GM18526 (cell line): ENCODE results near the gene KCNG2.

Experiments used
- POLR2A ChIP-seq: IDR thresholded peaks from 3 replicates; pipeline ENCODE4 v1.6.1; 2011; ENCODE audit not compliant: insufficient read length; ENCODE audit errors: extremely low read depth

KCNG2 gene

DNA sequence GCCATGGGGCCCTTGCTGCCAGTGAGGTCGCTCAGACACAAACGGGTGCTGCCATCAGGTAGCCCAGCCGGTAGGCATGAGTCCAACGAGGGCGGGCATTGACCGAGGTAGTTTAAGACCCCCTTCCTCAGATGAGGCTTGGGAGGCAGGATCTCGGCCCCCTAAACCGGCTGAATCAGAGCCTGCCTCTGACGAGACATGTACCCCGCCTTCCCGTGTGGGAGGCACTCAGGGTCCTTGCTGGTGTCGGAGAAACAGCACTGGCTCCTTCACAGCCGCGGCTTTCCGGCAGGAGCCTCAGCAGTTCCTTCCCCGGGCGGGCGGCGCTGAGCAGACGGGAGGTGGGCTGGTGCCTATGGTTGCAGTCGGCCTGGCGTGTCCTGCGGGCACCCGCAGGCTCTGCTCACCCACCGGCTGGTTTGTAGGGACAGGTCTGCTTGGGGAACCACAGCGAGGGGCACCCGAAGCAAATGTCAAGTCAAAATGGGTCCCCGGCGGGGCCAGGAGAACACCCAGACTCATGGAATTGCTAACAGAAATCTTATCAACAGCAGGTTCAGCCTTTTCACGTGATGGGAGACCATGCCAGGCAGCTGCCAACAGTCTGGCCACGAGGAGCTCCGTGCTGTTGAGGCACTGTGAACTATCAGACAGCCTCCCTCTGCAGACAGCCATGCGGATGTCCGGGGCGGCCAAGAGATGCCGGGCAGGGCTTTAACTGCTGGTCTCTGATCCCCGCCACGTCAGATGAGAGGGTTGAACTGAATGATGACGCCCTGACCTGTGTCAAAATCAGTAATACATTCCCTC lies 2.8 kb downstream of the KCNG2 start:
- TF ChIP-seq POLR2A = no peak

DNA sequence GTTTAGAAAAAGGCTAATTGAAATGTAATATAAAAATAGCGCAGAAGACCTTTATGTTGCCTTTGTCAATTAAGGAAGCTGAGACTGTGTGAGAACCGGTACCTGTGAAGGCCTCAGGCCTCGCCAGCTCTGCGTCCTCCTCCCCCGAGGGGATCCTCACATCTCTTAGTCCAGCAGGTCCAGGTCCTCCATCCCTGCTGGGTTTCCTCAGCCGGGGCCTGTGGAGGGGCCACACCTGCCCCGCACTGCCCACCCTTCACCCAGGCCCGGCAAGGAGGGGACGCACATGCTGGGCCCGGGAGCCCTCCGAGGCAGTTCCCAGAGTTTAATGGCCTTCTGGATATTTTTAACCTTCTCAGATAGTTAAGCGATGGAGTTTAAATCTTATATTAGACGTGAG lies 3.5 kb downstream of the KCNG2 start:
- no peak for TF ChIP-seq POLR2A

DNA sequence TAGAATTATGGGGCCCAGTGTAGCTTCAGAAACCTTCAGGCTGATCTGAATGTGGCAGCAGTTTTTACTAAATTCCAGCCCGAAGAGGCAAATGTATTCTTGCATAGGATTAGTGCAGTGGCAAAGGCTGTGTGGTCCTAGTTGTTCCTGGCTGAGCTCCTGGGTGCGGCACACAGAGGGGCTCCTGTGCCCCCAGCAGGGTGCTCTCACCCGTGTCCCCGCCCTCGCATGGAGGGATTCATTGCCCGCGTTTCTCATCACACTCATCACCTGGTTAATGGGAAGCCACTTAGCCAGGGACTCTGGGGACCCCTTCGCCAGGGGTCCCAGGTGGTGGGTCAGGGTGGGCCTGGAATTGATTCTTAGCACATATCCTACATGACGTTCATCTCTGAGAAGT lies 3.9 kb downstream of the KCNG2 start:
- no peak for TF ChIP-seq POLR2A

DNA sequence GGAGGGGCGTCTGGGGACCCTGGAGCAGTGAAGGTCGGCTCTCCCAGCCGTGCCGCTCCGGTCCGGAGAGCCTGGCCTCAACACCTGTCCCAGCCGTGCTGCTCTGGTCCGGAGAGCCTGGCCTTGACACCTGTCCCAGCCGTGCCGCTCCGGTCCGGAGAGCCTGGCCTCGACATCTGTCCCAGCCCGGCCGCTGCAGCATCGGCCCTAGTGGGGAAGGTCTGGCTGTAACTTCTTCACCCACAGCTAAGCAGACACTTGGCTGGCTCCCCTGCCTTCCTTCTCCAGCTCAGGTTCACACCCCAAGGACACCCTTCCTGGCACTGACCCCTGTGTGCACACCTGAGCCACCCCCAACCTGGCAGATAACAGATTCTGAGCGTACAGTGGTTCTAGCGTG lies 4.6 kb downstream of the KCNG2 start:
- no peak for TF ChIP-seq POLR2A

DNA sequence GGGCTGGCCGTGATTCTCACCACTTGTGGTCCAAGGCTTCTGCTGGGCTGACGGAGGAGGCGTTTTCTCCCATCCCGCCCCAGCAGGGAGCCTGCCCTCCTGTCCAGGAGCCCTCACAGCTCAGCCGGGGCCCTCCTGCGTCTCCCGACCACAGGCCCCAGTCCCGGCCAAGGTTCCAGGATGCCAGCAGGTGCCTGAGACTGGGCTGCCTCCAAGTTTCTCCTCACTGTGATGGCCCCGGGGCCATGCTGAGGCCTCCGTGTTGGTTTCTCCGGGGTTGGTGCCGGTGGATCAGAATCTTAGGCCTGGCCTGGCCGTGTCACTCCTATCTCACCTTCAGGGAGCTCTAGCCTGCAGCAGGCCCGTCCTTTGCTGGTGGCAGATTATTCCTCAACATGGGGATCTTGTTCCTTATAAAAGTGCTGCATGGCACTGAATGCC lies 5.9 kb downstream of the KCNG2 start:
- TF ChIP-seq POLR2A = no peak

DNA sequence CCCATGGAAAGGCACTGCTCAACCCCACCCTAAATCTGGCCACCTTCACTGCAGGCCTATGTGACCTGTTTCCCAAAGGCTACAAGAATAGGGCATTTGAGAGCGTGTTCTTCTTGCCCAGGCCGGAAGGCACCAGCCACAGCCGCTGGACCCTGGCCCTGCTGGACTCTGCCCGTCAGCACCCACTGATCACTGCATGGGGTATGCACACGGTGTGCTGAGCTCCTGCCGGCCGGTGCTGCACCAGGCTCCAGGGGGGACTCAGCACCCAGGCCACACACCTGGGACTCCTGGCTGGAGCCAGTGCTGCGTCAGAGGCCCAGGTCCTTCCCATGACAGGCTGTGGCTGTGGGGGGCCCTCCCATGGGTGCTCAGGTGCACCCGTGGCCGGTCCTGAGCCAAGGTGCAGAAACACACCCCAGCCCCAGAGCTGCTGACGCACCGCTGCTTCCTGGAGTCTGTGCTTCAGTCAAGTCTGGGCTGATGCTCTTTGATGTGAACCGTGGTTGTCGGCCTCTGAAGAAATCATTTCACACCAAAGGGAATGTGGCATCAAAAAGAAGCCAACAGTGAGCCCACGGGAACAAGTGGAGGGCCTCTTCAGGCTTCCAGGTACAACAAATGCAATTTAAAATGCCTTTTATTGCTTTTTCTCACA lies 6.5 kb downstream of the KCNG2 start:
- TF ChIP-seq POLR2A = no peak

DNA sequence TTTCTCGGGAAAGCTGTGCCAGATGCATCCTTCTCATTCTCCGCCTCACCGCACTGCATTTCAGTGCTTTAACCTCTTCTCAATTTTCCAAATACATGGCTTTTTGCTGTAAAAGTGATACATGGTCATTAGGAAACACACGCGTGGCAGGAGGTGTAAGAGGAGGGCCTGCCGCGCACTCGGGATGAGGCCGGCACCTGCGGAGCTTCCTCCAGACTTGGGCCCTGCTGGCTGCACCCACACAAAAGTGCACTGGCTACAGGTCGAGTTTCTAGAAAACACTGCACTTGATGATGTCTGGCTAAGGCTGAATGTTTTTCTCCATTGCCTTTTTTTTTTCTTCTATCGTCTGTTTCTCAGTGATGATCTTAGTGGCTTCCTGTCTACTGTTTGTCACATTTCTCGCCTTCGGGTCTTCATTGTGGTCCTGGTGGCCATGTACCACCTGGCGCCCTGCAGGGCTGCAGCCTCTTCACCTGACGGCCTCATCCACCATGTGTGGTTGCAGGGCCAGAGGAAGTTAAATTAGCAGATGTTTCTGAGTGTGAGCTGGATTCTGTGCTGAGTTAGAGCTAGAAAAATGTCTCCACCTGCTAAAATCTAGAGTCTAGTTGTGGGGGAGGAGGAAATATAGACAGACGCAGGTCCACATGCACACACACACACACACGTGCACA lies 7.6 kb downstream of the KCNG2 start:
- TF ChIP-seq POLR2A = no peak

DNA sequence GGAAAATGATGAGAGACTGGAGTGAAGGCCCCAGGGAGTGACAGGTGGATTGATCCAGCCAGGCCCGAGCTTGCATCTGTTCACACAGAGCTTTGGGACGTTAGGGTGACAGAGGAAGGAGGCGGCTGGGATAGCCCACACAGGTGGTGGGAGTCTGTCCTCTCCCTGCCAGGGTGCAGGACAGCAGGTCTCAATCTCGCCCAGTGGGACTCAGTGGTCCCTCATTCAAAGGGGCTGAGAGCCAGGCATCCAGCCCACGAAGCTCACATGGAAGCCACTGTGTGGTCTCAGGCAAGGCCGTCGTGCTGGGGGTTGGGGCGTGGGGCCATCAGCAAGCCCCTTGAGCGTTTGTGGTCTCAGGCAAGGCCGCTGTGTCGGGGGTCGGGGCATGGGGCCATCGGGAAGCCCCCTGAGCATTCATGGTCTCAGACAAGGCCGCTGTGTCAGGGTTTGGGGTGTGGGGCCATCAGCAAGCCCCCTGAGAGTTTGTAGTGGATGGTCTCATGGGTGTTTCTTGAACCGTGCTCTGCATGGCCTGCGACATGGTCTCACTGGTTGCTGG lies 8.3 kb downstream of the KCNG2 start:
- TF ChIP-seq POLR2A = no peak

DNA sequence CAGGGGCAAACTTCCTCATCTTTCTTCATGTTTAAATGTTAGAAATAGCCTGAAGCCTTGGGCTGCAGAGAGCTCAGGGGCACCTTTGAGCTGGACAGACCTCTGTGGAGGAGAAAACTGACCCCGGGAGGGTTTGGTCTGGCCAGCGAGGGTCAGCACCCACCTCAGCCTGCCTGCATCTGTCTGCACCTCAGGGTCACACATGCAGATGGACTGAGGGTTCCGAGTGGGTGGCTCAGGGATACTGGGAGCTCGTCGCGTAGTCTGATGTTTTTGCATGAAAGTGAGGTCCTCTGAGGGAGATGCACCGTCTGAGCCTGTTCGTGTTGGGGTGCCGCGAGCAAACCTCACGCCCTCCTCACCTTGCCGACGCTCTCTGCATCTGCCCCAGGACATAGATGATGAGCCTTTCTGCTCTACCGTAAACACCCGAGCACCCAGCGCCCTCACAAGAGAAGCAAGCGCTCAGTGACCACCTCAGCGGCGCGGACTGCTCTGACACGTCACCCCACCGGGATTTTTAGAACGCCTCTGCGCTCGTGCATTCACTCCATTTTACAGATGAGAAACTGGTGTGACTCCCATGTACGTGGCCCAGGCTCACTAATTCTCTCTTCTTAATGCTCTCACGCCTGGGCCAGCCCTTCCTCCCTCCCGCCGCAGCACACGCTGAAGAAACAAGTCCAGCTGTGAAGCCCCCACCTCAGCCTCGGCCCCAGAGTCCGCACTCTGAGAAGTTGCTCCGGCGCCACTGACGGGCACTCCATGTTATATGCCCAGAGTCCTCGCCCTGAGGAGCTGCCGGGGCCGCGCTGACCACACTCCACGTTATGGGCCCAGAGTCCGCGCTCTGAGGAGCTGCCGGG lies 9.5 kb downstream of the KCNG2 start:
- TF ChIP-seq POLR2A = no peak

DNA sequence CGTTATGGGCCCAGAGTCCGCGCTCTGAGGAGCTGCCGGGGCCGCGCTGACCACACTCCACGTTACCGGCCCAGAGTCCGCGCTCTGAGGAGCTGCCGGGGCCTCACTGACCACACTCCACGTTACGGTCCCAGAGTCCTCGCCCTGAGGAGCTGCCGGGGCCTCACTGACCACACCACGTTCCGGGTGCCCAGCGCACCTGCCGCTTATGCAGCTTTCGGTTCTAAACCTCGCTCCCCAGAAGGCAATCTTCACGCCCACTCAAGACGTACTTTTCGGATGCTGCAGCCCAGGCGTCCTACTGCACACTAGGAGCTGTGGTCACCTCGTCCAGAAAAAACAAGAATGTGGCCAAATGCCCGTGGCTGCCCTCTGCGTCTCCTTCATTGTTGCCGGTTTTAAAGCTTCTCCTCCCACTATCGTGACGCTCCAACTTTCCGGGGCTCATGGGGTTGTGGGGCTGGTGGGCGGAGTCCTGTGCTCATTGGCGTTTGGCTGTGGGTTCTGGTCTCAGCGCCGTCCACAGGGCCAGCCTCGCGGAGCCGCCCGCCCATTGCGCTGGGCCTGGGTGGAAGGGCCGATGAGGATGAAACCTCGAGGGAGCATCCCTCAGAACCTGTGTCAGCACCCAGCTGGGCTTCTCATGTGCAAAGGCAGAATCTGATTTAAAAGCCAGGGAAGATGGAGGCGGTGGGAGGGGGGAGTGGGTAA lies 11.9 kb downstream of the KCNG2 start:
- TF ChIP-seq POLR2A = no peak

DNA sequence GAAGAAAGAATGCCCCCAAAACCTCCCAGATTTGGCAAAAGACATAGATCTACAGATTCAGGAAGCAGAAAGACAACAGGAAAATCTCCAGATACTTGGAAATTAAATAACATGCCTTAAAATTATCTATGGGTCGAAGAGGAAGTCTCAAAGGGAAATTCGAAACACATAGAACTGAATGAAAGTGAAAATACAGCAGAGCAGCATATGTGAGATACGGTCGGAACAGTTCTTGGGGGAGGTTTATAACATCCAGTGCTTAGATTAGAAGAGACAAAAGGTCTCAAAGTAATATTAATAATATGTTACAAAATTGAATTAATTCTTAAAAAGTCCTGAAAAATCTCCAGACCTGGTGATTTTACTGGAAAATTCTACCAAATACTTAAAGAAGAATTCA lies 14.3 kb downstream of the KCNG2 start:
- TF ChIP-seq POLR2A = no peak

DNA sequence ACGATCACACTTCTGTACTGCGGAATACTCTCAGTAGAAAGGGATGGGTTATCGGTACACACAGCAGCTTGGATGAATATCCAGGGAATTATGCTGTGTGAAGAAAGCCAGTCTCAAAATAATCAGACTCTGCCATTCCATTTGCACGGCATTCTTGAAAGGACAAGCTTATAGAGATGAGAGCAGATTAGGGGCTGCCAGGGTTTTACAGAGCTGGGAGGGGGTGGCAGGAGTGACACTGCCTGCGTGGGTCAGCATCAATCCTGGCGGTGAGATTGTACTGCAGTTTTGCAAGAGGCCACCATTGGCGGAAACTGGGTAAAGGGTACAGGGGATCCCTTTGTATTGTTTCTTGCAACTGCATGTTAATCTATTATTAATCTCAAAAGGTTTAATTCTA lies 16.6 kb downstream of the KCNG2 start:
- no peak for TF ChIP-seq POLR2A

DNA sequence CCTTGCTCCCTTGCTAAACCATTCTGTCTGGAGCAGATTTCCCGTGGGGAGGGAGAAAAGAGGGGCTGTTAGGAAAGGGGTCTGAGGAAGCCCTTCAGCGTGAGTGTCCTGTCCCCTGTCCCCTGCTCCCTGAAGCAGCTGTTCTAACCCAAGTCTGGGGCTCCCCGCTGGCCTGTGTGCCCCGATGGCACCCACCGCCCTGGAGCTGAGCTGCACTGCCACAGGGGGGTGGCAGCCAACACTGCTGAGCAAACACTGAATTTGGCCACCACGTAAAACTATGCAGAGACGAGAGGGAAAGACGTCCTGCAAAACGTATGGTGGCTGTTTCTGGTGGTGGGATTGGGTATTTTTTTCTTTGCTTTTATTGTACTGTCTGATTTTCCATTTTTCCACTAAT lies 17.9 kb downstream of the KCNG2 start:
- no peak for TF ChIP-seq POLR2A

DNA sequence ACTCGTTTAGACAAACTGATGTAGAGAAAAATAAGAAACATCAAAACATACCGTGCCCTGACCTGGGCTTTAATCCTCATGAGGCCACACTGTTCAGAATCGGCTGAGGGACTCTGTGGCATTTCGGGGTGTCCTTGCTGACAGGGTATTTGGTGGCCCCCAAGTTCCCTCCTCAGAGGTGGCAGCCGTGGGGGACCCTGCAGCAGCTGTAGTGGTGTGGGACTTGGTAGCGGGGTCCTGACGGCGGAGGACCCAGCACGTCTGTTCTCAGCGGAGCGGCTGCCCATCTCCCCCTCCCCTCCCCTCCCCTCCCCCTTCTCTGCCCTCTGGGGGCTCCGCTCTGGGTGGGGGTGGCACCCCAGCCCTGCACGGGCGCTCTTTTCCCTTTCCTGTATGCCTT lies 18.4 kb downstream of the KCNG2 start:
- no peak for TF ChIP-seq POLR2A
